ENCODE data around the gene SPON1.
"Not testable (repeated sequence)": the region's sequence is repeated elsewhere in the genome, so short reads cannot be mapped to it uniquely, and the experiment has no call there.

The SPON1 gene

GRCh38 chr11:14042686-14043465, 80.4 kb downstream of the SPON1 start:
- no peak for DNase-seq

DNA sequence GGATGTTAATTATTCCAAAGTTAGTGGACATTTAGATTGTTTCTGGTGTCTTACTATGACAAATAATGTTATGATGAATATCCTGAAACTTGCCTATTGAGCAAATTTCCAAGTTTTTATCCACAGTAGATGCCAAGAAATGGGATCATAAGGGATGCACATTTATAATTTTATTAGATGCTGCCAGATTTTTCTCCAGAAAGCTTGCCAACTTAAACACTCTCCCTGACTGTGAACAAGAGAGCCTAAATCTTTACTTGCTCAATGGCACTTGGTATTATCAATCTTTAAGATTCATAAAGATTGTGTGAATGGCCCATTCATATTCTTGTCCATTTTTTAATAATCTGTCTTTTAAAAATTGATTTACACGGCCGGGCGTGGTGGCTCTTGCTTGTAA, 82.4 kb downstream of the SPON1 start:
- DNase-seq = no peak

DNA sequence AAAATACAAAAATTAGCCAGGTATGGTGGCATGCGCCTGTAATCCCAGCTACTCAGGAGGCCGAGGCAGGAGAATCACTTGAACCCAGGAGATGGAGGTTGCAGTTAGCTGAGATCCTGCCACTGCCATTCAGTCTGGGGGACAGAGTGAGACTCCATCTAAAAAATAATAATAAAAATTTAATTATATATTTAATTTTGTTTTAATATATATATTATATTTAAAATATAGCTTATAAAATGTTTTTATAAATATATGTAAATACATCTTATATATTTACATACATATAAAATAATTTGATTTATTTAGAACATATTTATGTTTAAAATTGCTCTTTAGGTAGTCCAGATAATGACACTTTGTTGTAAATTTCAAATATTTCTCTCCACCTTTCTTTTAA, 82.9 kb downstream of the SPON1 start:
- DNase-seq = no peak

- DNase-seq = no peak
Observed at GRCh38 chr11:14052198-14052597, 89.7 kb downstream of the SPON1 start.

GRCh38 chr11:14054116-14055107, 91.9 kb downstream of the SPON1 start:
- DNase-seq = no peak

DNA sequence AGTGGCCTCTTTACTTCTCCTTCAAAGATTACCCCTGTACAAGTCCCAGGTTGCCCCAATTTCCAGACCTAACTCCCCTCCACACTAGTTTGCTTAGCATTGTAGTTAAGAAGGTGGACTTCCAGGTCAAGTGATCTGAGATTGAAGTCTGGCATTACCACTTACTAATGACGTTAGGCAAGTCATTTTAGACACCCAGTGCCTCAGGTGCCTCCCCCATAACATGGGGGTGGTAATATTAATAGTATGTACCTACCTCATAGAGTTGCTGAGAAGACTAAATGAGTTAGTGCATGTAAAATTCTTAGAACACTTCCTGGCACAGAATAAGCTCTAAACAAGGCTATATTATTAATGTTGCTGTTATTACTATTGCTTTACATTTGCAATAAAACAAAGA, 93.4 kb downstream of the SPON1 start:
- no peak for DNase-seq

GRCh38 chr11:14058061-14058460, 95.5 kb downstream of the SPON1 start:
- no peak for DNase-seq

GRCh38 chr11:14059491-14059890, 97.0 kb downstream of the SPON1 start:
- no peak for DNase-seq

DNA sequence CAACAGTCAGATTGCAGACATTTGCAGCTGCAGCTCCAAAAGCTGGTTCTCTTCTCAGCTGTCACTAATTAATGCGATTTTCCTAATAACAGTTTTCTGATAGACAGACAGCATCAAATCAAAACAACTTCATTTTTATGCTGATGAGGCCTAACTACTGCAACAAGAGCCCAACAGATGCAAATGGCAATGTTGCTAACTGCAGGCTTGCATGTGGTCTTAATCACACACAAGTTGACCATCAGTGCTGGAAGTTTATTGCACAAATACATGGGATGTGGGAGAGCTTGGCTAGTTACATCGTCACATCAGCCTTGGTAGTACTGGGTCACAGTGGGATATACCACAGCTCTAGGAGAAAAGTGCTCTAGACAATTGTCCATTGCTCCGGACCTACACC, 99.2 kb downstream of the SPON1 start:
- no peak for DNase-seq

GRCh38 chr11:14065141-14065540, 102.6 kb downstream of the SPON1 start:
- no peak for DNase-seq

DNA sequence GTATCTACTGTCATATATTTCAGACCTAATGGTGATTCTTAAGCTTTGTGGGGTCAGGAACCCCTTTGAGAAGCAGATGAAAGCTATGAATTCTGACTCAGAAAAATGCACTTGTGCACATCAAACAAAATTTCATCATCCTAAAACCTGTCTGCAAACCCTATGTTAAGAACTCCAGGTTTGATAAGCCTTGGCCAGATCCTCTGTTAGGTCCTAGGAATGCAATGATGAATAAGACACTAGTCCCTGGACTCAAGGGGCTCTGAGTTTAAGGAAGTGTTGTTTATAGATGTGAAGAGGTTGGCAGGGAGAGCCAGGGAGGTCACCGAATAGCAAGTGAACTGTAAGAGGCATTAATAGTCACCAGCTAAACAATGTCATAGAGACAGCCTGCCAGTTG, 103.2 kb downstream of the SPON1 start:
- no peak for DNase-seq

- no peak for DNase-seq
Observed at GRCh38 chr11:14067686-14068085, 105.2 kb downstream of the SPON1 start.

DNA sequence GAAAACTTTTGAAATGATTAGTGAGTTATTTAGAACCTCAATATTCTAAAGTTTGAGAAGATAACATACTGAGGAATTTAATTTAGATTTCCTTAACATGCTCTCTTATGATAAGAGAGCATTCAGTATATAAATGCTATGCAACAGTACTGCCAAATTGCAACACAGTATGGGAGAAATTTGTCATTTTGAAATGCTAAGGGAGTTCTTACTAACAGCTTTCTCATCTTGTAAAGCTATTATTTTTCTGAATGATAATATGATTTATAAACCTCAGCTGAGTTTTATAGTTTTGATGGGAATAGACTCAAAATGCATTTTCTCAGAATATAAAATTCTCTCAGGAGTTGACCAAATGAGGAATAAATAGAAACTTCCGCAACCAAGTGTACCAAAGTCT, 108.4 kb downstream of the SPON1 start:
- DNase-seq = no peak

- no peak for DNase-seq
Observed at GRCh38 chr11:14073849-14074476, 111.4 kb downstream of the SPON1 start.

GRCh38 chr11:14075118-14076078, 112.9 kb downstream of the SPON1 start:
- peak; percentile 42 for DNase-seq

DNA sequence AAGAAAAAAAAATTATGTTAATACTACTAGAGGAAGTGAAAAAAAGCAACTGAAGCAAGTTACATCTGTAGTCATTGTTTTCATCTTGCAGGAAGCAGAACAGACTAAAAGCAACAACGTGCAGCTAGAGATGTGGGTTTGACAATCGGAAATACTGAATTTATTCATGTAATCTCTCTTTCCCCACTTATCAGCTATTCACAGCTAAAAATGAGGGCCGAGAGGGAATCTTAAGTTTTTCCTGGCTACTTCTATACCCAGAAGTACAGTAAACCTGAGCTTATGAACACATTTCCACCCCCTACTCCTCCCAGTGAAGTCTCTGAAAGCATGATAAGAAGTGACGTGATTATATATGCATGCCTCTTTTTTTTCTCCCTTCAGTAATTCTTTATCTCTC, 116.5 kb downstream of the SPON1 start:
- no peak for DNase-seq

DNA sequence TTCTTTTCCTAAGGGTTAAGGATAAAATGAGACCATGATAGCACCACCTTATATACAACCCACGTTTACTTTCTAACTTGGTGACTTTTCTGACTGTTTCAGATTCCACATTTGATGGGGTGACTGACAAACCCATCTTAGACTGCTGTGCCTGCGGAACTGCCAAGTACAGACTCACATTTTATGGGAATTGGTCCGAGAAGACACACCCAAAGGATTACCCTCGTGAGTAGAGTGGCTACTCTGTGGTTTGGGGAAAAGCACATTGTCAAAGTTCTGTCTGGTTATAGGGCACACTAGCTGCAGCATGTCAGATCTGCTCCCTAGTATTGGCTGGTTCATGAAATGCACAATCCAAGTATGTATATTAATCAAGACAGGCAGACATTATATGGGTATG, 117.3 kb downstream of the SPON1 start:
- DNase-seq = no peak

DNA sequence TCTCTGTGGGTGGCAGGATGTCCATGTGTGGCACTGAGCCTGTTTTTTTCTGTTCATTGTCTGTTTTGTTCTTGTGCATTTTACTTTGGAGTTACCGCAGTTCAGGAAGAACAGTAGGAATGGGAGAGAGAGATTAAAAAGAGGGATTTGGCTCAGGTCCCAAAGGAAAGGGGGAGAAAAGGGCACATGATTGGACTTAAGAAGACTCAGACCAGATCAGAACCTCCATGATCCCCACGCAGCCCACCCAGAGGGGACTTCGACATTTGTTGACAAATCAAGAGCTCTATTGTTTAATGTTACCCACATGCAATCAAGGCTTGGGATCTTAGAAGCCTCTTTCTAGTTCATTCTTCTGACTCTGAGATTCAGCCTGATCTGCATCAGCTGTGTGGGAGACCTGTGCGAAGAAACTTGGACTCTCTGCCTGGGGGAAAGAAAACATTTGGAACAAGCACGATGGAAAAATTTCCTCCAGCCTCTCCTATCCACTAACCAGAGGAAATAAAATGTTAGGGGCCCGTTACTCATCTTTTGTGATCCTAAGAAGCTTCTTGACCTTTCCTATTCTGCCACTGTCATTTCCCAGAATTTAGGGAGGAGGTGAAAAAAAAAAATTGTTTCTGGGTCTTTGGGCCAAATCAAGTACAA, 119.2 kb downstream of the SPON1 start:
- DNase-seq = no peak

DNA sequence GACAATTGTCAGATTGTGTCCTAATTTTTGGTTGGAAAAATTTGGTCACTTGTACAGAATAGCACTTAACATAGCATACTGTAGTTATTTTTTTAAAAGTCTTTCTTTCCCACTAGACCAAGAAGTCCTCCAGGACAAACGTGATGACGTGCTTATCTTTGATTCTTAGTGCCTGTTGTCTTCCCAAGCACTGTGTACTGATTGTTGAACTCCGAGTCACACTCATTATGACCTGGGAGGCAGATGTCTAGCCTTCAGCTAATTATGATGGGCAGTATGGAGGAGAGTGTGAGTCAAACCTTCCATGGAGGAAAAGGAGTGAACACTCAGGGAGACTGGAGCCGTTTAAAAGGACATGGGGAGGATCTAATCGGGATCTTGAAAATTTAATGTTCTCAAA, 119.8 kb downstream of the SPON1 start:
- DNase-seq = no peak

- DNase-seq = not testable (repeated sequence)
Observed at GRCh38 chr11:14088861-14089260, 126.3 kb downstream of the SPON1 start.

GRCh38 chr11:14089690-14090462, 127.4 kb downstream of the SPON1 start:
- no peak for DNase-seq

Data from activated CD4-positive, CD25-positive, alpha-beta regulatory T cell treated with anti-CD3 and anti-CD28 coated beads, Interleukin-2, amount 50 U/mL, for 72 hours (primary cell).